ENCODE measurements around the gene GGT7.

The GGT7 gene

GRCh38 chr20:34891166-34892062 is 18.8 kb upstream of the GGT7 start:
- H3K4me2 ChIP-seq, result no peak overlapping the region
- no peak for TF ChIP-seq CTCF (conservative IDR thresholded peaks at IDR 0.05; ENCODE audit: low read depth, low read length)

GRCh38 chr20:34888468-34888867 is 15.8 kb upstream of the GGT7 start:
- Histone ChIP-seq H3K27ac (no peak overlapping the region), H3K27me3 (ENCODE audit: insufficient read depth, low read depth) (no peaks in the 10 kb centered on the region), H3K9ac (no peak overlapping the region), H3K4me2 (no peak overlapping the region), H3K4me3 (IDR thresholded peaks at IDR 0.05; ENCODE audit: insufficient read depth, low read depth, low read length) (no peak overlapping the region), H3K4me1 (ENCODE audit: low read depth, poor library complexity, severe bottlenecking) (no peaks in the 10 kb centered on the region), H2AFZ (ENCODE audit: low read depth) (no peak overlapping the region), H3K79me2 (ENCODE audit: insufficient read depth, low read depth) (no peaks in the 10 kb centered on the region), H3K36me3 (ENCODE audit: insufficient read depth) (no peaks in the 10 kb centered on the region), H4K20me1 (ENCODE audit: insufficient read depth) (no peaks in the 10 kb centered on the region)
- no peak for TF ChIP-seq CTCF (conservative IDR thresholded peaks at IDR 0.05; ENCODE audit: low read depth, low read length)

More at GRCh38 chr20:34891166-34892062, 18.8 kb upstream of the GGT7 start:
- Histone ChIP-seq H4K20me1 (ENCODE audit: insufficient read depth) (no peaks in the 10 kb centered on the region), H3K4me1 (ENCODE audit: low read depth, poor library complexity, severe bottlenecking) (no peaks in the 10 kb centered on the region), H3K36me3 (ENCODE audit: insufficient read depth) (no peaks in the 10 kb centered on the region), H2AFZ (ENCODE audit: low read depth) (no peak overlapping the region), H3K27ac (no peak overlapping the region), H3K79me2 (ENCODE audit: insufficient read depth, low read depth) (no peaks in the 10 kb centered on the region), H3K4me3 (IDR thresholded peaks at IDR 0.05; ENCODE audit: insufficient read depth, low read depth, low read length) (no peak overlapping the region), H3K27me3 (ENCODE audit: insufficient read depth, low read depth) (no peaks in the 10 kb centered on the region), H3K9ac (no peak overlapping the region)

- Histone ChIP-seq H3K4me2 (no peak overlapping the region), H2AFZ (ENCODE audit: low read depth) (no peak overlapping the region), H3K4me3 (IDR thresholded peaks at IDR 0.05; ENCODE audit: insufficient read depth, low read depth, low read length) (no peak overlapping the region), H3K4me1 (ENCODE audit: low read depth, poor library complexity, severe bottlenecking) (no peaks in the 10 kb centered on the region), H3K27me3 (ENCODE audit: insufficient read depth, low read depth) (no peaks in the 10 kb centered on the region), H4K20me1 (ENCODE audit: insufficient read depth) (no peaks in the 10 kb centered on the region), H3K36me3 (ENCODE audit: insufficient read depth) (no peaks in the 10 kb centered on the region), H3K79me2 (ENCODE audit: insufficient read depth, low read depth) (no peaks in the 10 kb centered on the region), H3K9ac (no peak overlapping the region), H3K27ac (no peak overlapping the region)
- TF ChIP-seq CTCF (conservative IDR thresholded peaks at IDR 0.05; ENCODE audit: low read depth, low read length), result no peak
Measured at GRCh38 chr20:34887023-34887422, 14.4 kb upstream of the GGT7 start.

- Histone ChIP-seq H3K4me1 (ENCODE audit: low read depth, poor library complexity, severe bottlenecking) (no peaks in the 10 kb centered on the region), H2AFZ (ENCODE audit: low read depth) (no peak overlapping the region), H4K20me1 (ENCODE audit: insufficient read depth) (no peaks in the 10 kb centered on the region), H3K27me3 (ENCODE audit: insufficient read depth, low read depth) (no peaks in the 10 kb centered on the region), H3K9ac (no peak overlapping the region), H3K36me3 (ENCODE audit: insufficient read depth) (no peaks in the 10 kb centered on the region), H3K4me2 (no peak overlapping the region), H3K27ac (no peak overlapping the region), H3K79me2 (ENCODE audit: insufficient read depth, low read depth) (no peaks in the 10 kb centered on the region), H3K4me3 (IDR thresholded peaks at IDR 0.05; ENCODE audit: insufficient read depth, low read depth, low read length) (no peak overlapping the region)
- no peak for TF ChIP-seq CTCF (conservative IDR thresholded peaks at IDR 0.05; ENCODE audit: low read depth, low read length)
Measured at GRCh38 chr20:34886122-34886521, 13.5 kb upstream of the GGT7 start.
